Measurements from ENCODE around the gene KRTAP12-3.
"Not testable (repeated sequence)": the region's sequence is repeated elsewhere in the genome, so short reads cannot be mapped to it uniquely, and the experiment has no call there.

The KRTAP12-3 gene

GRCh38 chr21:44686843-44687561, 29.3 kb downstream of the KRTAP12-3 start:
- no peak for DNase-seq

DNA sequence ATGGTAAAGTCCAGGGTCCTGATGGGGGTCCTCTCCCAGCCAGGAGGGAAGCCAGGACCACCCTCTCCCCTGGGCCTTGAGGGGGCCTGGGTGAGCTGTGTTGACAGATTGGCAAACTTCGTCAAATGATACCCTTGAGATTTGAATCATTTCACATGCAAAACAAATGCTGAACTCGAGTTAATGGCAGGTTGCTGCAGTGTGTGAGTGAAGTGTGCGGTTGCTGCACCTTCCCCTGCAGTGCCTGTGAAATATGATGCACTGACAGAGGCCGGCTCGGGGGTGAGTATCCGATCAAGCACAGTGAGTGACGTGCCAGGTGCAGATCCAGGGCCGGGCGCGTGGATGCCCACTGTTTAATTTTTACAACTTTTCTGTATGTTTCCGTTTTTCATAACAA, 29.9 kb downstream of the KRTAP12-3 start:
- no peak for DNase-seq

DNA sequence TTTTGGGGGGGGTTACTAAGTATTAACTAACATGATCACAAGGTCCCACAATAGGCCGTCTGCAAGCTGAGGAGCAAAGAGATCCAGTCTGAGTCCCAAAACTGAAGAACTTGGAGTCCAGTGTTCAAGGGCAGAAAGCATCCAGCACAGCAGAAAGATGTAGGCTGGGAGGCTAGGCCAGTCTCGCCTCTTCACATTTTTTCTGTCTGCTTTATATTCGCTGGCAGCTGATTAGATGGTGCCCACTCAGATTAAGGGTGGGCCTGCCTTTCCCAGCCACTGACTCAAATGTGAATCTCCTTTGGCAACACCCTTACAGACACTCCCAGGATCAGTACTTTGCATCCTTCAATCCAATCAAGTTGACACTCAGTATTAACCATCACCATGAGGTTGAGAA, 32.0 kb downstream of the KRTAP12-3 start:
- DNase-seq = not testable (repeated sequence)

DNA sequence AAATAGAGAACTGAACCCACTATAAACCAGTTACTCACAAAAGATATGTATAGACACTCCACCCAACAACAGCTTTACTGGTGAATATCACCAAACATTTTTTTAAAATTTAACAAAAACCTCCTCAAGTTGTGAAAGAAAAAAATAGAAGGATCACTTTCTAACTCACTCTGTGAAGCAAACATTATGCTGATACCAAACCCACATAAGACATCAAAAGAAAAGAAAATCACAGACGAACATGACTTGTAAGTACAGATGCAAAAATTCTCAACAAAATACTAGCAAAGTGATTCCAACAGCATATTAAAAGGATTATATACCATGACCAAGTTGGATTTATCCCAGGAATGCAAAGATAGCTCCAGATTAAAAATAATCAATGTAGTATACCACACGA, 34.0 kb downstream of the KRTAP12-3 start:
- no peak for DNase-seq

- no peak for DNase-seq
Measured at GRCh38 chr21:44692798-44693512, 35.2 kb downstream of the KRTAP12-3 start.

DNA sequence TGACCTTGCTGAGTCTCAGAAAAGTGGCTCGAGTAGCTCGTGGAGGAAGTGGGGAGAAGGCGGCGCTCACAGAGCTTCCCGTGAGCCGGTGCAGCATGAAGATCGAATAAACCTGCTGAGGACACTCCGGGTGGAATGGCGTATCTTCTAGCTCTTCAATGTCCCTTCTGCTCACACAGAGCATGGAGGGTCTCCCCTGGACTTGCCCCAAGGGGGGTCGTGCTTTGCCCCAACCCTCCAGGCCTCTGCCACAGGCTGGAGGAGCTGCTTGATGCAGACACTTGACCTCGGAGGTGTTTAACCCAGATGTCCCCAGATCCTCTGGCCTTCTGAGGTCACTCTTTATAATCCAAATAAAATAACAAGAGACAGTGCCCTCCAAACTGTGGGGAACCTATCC, 37.0 kb downstream of the KRTAP12-3 start:
- DNase-seq = no peak

GRCh38 chr21:44695184-44695583, 37.5 kb downstream of the KRTAP12-3 start:
- DNase-seq = no peak

DNA sequence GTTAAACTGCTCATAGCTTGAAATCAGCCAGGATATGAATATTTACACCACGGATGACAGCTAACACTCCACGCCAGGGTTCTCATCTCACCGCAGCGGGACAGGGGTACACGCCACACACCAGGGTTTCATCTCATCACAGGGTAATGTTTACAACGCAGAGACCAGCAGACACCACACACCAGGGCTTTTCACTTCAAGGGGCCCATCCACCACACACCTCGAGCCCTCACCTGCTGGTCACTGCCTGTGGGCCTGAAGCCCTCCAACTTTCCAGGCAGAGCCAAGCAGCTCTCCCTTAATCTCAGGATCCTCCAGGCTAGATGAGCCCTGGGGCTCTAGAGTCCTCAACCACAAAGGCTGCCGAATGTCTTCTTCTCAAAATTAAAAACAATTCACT, 37.9 kb downstream of the KRTAP12-3 start:
- DNase-seq = no peak

DNA sequence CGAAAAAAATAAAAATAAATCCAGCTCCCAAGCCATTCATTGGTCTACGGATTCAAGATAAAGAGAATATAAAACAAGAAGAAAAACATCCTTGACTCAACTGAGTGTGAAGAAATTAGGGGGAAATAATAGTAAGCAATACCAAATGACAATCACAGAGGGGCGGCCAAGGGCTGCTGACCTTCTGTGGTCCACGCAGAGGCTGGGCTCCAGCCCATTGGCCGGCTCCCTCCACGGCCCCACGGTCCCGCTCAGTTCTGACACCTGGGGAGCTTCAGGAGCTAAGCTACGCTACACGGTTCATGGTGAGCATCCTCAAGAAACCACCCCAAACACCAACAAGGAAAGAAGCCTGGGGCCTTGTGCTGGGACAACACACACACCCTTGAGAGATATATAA, 38.8 kb downstream of the KRTAP12-3 start:
- DNase-seq = no peak

- DNase-seq = not testable (repeated sequence)
Measured at GRCh38 chr21:44697172-44697810, 39.6 kb downstream of the KRTAP12-3 start, which contains the start of gene KRTAP10-12. Gene KRTAP10-12, plus strand, starts transcription at chr21:44697172. Its CDS starts 30 bp downstream, at chr21:44697202.

- DNase-seq = no peak
Measured at GRCh38 chr21:44697811-44698734, 40.3 kb downstream of the KRTAP12-3 start.

- no peak for DNase-seq
Measured at GRCh38 chr21:44699502-44700001, 41.8 kb downstream of the KRTAP12-3 start.

DNA sequence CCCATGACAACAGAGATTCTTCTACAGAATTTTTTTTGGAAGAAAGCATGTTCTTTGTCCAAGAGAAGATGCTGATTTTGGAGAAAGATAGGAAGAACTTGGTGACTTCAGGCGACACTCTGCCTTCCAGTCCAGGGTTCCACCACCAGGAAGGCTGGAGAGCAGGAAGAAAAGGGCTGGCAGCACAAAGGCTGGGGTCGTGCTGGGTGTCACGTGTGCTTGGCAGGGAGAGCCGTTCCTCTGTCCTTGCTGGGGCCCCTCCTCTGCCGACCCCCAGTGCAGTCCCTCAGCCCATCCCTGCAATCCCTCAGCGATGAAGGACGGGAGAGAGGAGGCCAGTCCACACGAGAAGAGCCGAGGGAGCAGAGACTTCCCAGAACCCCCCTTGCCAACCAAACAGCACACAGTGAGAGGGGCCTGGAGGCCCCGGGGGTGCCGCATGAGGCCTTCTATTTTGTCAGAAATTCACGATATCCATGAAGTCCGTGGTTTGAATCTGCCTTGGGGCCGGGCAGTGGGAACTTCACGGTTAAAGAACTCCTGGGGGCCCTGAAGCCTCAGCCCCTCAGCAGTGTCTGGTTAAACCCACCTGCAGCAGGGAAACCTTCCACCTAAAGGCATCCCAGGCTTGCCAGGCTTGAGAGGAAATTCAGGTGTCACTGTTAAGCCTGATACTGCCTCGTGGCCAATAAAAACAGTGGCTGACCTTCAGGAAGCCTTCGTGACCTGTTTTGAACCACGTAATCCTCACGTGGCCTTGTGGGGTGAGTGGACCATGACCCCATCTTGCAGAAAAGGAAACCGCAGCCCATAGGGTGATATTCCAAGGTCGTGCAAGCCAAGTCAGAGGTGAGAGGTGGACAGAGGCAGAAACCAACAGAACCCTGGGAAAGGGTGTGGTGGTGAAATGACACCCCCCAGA, 42.6 kb downstream of the KRTAP12-3 start:
- no peak for DNase-seq

GRCh38 chr21:44701023-44701400, 43.3 kb downstream of the KRTAP12-3 start:
- DNase-seq = no peak

DNA sequence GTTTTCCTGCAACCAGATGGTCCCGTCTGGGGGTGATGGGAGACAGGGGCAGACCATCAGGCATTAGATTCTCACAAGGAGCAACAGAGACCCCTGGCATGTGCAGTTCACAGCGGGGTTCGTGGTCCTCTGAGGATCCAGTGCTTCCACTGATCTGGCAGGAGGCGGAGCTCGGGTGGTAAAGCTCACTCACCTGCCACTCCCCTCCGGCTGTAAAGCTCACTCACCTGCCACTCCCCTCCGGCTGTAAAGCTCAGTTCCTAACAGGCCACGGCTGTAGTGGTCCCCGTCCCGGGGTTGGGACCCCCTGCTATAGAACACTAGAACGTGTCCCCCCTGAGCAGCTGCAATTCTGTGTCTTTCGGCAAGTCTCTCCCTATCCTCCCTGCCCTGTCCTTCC, 43.8 kb downstream of the KRTAP12-3 start:
- DNase-seq = no peak

- no peak for DNase-seq
Measured at GRCh38 chr21:44702111-44702972, 44.6 kb downstream of the KRTAP12-3 start.

DNA sequence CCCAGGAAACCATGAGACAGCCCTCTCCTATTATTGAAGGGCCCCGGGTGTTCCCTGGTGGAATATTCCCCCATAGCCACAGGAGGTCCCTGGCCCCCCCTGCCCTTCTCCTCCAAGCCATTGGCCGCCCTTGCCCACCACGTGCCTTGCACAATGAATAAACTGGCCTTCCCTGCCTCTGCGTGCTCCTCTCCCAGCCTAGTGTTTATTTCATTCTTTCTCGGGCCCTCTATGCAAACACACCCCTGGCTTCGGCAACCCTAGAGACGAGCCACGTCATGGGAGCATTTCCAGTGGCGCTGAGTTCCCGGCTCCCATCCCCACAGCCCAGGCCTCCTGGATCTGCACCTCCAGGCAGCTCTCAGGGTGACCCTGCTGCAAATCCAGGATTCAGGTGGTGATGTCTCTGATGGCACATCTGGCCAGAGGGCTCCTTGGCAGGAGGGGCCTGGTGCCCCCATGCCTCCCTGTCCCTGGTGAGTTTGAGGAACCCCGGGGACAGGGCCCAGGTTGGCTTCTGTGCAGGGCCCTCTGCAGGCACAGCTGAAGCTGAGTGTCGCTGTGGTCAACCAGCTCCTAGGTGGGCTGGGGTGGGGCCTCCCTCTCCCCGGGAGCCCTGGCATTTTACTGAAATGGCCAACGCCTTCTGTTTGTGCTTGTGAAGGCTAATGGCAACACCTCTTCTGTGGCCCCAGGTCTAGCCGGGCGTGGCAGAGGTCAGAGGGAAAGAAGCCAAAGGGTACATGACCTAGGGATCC, 45.4 kb downstream of the KRTAP12-3 start:
- DNase-seq = no peak

- no peak for DNase-seq
Measured at GRCh38 chr21:44703731-44704635, 46.3 kb downstream of the KRTAP12-3 start.

GRCh38 chr21:44704636-44705001, 46.9 kb downstream of the KRTAP12-3 start:
- no peak for DNase-seq

Data from inflammatory macrophage treated with lipopolysaccharide for 1 hour (primary cell).